ENCODE data around the gene NUPR2. TPM values are rescaled to one million over a fixed set of nuclear protein-coding genes. Genes with fewer than 3 reads are reported as not detected.
"Not testable (repeated sequence)": the region's sequence is repeated elsewhere in the genome, so short reads cannot be mapped to it uniquely, and the experiment has no call there.

Gene NUPR2
- total and polyA plus RNA-seq, 5 experiments from 2014 or later: 1.1 to 2.0 TPM; not detected in 3

DNA sequence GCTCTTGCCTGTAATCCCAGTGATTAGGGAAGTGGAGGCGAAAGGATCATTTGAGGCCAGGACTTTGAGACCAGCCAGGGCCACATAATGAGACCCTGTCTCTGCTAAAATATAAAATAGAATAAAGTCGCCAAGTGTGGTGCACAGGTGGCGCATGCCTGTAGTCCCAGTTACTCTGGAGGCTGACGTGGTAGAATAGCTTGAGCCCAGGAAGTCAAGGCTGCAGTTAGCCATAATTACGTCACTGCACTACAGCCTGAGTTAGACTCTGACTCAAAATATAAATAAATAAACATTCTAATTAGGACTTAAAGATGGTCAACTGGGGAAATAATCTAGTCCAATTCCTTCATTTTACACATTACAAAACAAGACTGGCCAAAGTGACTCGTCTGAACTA lies 10.7 kb downstream of the NUPR2 start:
- Mint-ChIP-seq H3K36me3 (peaks cover 0 to 48% (median 13%) of the 10 kb centered on the region in 3 donors), H3K27me3 (peaks cover 0 to 3% (median 0%) of the 10 kb centered on the region in 5 donors), H3K4me1 (peaks cover 14 to 44% (median 40%) of the 10 kb centered on the region in 4 donors), H3K27ac (peak overlapping the region; percentile 97 to 100 (median 99)), H3K4me3 (peak overlapping the region; percentile 92 to 98 (median 96)), H3K9me3 (peaks cover 0 to 7% (median 0%) of the 10 kb centered on the region in 9 donors)
- POLR2A ChIA-PET: interaction anchor here (1.4 to 1.9 kb wide), 5 partner anchors 40 to 740 kb away, joined by 4 to 21 read pairs (median 9); partner anchors contain the start of genes CCT6A, PSPH and SUMF2
- ATAC-seq (no peak), DNase-seq (peak in 6 of 10 donors; percentile 19 to 55 (median 31))

DNA sequence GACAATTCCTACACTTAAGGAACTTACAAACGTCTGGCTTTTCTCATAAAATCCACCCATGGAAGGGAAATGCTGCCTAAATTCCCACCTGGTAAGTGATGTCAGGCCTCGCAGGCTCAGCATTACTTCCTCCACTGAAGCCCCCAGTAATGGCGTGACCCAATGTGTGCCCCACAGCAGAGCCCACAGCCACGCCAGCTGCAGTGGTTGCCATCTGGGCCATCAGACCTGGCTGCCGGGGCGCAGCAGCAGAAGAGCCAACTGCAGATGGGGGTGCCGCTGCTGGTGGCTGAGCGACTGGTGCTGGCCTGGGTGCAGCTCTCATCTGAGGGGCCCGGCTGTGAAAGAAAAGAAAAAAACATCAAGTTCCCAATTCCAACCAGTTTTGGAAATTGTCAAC lies 12.1 kb downstream of the NUPR2 start:
- H3K9me3 Mint-ChIP-seq, ATAC-seq, H3K27ac Mint-ChIP-seq, DNase-seq, H3K27me3 Mint-ChIP-seq: not testable (repeated sequence)
- H3K4me3 Mint-ChIP-seq: peak overlapping the region in 2 of 10 donors; percentile 18 to 97
- peaks cover 0 to 61% (median 13%) of the 10 kb centered on the region in 3 donors for H3K36me3 Mint-ChIP-seq
- H3K4me1 Mint-ChIP-seq: peaks cover 15 to 44% (median 40%) of the 10 kb centered on the region in 4 donors
- POLR2A ChIA-PET: interaction anchor here (0.7 to 0.9 kb wide), 2 partner anchors 30 to 36 kb away, joined by 3 to 5 read pairs; no protein-coding TSS in a partner anchor

DNA sequence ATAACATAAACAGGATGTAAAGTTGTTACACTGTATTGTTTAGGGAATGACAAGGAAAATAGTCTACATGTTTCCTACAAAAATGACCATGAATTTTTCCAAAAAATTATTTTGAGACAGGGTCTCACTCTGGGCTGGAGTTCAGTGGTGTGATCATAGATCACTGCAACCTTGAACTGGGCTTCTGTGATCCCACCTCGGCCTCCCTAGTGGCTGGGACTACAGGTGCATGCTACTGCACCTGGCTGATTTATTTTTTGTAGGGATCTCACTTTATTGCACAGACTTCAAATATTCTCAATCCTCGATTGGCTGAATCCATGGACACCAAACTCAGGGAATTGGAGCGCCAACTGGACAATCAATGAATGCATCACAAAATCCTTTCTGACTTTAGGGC lies 16.6 kb downstream of the NUPR2 start:
- ATAC-seq (peak in 1 of 2 donors; percentile 32), DNase-seq (no peak)
- no peaks in the 10 kb centered on the region for H3K27me3 Mint-ChIP-seq
- H3K4me3 Mint-ChIP-seq: no peak overlapping the region
- peak overlapping the region in 3 of 10 donors; percentile 4 to 69 (median 19) for H3K27ac Mint-ChIP-seq
- H3K9me3 Mint-ChIP-seq: no peaks in the 10 kb centered on the region
- H3K36me3 Mint-ChIP-seq: peaks cover 0 to 54% (median 13%) of the 10 kb centered on the region in 3 donors
- POLR2A ChIA-PET: no interaction called here
- H3K4me1 Mint-ChIP-seq: peaks cover 5 to 16% (median 10%) of the 10 kb centered on the region in 4 donors

DNA sequence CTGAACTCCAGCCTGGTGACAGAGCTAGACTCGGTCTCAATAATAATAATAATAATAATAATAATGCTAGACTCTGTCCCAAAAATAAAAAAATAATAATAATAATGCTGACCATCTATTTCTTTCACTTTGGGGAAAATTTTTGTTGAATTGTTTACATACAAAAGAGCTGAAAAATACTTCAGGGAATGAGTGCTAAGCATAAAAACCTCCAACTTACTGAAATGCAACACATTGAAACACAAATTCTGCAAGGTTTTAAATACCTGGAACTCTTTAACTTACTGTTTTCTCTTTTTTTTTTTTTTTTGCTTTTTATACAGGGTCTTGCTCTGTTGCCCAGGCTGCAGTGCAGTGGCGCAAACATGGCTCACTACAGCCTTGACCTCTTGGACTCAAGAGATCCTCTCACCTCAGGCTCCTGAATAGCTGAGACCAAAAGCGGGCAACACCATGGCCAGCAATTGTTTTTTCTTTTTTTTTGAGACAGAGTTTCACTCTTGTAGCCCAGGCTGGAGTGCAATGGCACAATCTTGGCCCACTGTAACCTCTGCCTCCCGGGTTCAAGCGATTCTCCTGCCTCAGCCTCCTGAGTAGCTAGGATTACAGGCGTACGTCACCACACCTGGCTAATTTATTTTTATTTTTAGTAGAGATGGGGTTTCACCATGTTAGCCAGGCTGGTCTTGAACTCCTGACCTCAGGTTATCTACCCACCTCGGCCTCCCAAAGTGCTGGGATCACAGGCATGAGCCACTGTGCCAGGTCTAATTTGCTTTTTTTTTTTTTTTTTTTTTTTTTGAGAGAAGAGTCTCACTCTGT lies 17.8 kb downstream of the NUPR2 start:
- H3K27me3 Mint-ChIP-seq, H3K4me3 Mint-ChIP-seq, H3K9me3 Mint-ChIP-seq, H3K4me1 Mint-ChIP-seq, H3K27ac Mint-ChIP-seq, POLR2A ChIA-PET, DNase-seq, ATAC-seq: not testable (repeated sequence)
- peaks cover 0 to 42% (median 10%) of the 10 kb centered on the region in 3 donors for H3K36me3 Mint-ChIP-seq

DNA sequence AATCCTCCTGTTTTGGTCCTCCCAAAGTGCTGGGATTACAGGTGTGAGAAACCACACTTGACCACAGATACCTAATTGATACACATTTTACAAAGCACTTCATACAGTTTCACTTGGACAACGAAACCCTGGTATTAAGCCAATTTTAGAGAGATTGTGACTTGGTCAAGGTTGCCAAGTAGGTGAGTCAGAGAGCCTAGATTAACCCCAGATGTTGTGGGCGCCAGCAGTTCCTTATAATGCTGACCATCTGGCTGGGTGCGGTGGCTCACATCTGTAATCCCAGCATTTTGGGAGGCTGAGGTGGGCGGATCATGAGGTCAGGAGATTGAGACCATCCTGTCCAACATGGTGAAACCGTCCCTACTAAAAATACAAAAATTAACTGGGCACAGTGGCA lies 18.5 kb downstream of the NUPR2 start:
- ATAC-seq (no peak), DNase-seq (no peak)
- H3K27me3 Mint-ChIP-seq: no peaks in the 10 kb centered on the region
- no peak overlapping the region for H3K27ac Mint-ChIP-seq
- peaks cover 0 to 38% (median 8%) of the 10 kb centered on the region in 3 donors for H3K36me3 Mint-ChIP-seq
- no peaks in the 10 kb centered on the region for H3K9me3 Mint-ChIP-seq
- no peak overlapping the region for H3K4me3 Mint-ChIP-seq
- POLR2A ChIA-PET: no interaction called here
- H3K4me1 Mint-ChIP-seq: peaks cover 2 to 5% (median 3%) of the 10 kb centered on the region in 4 donors

DNA sequence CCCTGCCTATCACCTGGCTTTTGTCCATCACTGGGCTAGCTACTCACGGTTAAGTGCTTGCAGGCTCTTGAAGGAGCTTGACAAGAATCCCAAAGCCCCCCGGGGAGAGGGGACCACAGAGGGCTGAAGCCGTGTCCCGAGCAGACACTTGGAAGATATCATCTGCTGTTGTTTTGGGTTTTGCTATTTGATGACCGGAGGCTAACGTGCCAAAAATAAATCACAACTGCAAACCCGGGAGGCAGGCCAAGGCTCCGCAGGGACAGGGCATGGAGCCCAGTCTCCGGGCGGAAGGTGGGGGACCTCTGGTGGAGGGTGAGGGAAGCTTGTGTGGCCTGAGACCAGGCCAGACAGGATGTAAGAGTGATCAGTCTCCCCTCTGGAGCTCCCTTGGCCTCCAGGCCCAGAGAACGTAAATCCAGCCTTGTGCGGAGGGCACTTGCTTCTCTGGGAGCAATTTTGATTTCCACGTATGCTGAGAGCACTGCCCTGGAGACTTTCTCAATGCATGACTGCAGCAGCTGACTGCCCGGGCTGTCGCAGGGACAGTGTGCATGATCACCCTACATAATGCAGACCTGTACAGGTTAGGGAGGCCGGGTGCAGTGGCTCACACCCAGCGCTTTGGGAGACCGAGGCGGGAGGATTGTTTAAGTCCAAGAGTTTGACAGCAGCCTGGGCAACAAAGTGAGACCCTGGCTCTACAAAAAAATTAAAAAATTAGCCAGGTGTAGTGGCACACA lies 23.3 kb downstream of the NUPR2 start, which contains the start of gene PHKG1:
Gene PHKG1, minus strand, starts transcription at position 164 of the 743 bp plus-strand sequence. CDS start 4,011 bp downstream, outside the sequence.
- Mint-ChIP-seq H3K36me3 (peaks cover 0 to 13% (median 4%) of the 10 kb centered on the region in 3 donors), H3K4me3 (no peak within 1 kb of the TSS), H3K27me3 (no peaks in the 10 kb centered on the region), H3K9me3 (no peaks in the 10 kb centered on the region), H3K27ac (peak within 1 kb of the TSS in 5 of 10 donors; percentile 9 to 72 (median 24)), H3K4me1 (no peaks in the 10 kb centered on the region)
- no peak for DNase-seq
- POLR2A ChIA-PET: no interaction called here
- ATAC-seq: peak in 1 of 2 donors; percentile 31

DNA sequence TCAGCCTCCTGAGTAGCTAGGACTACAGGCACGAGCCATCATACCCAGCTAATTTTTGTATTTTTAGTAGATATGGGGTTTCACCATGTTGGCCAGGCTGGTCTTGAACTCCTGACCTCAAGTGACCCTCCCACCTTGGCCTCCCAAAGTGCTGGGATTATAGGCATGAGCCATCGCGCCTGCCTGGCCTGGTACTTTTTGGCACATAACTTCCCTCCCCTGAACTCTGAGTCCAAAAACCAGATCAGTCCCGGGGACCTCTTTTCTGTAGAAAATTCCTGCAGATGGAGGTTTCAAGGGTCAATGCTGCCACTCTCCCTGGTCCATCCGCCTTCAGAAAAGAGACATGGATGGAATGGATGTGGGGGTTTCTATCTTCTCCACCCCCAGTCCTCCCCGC lies 23.8 kb downstream of the NUPR2 start:
- H3K4me3 Mint-ChIP-seq, H3K27me3 Mint-ChIP-seq, DNase-seq, H3K4me1 Mint-ChIP-seq, ATAC-seq, POLR2A ChIA-PET, H3K9me3 Mint-ChIP-seq: not testable (repeated sequence)
- peak overlapping the region in 2 of 10 donors; percentile 22 to 27 for H3K27ac Mint-ChIP-seq
- H3K36me3 Mint-ChIP-seq: peaks cover 0 to 13% (median 4%) of the 10 kb centered on the region in 3 donors

DNA sequence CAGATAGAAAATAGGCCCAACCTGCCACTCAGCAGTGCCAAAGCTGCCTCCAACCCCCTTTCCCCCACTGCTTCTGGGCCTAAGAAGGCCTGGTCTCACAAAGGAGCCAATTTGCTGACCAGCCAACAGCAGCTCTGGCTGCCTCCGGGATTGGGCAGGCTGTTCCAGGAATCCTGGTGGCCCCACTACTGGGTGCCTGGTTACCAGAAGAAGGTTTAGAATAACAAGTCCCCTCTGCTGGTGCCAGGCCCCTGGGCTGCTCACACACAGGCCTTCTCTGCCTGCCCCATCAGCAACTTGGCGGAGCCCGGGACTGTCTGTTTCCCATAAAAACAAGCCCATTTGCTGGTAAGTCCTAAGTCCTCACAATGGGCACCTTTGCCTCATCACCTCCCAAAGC lies 24.6 kb downstream of the NUPR2 start:
- no peak for DNase-seq
- H3K27ac Mint-ChIP-seq: peak overlapping the region in 2 of 10 donors; percentile 8 to 22
- H3K4me3 Mint-ChIP-seq: no peak overlapping the region
- no peaks in the 10 kb centered on the region for H3K4me1 Mint-ChIP-seq
- peaks cover 0 to 14% (median 4%) of the 10 kb centered on the region in 3 donors for H3K36me3 Mint-ChIP-seq
- no peaks in the 10 kb centered on the region for H3K27me3 Mint-ChIP-seq
- POLR2A ChIA-PET: no interaction called here
- ATAC-seq: peak in 1 of 2 donors; percentile 12
- H3K9me3 Mint-ChIP-seq: no peaks in the 10 kb centered on the region

DNA sequence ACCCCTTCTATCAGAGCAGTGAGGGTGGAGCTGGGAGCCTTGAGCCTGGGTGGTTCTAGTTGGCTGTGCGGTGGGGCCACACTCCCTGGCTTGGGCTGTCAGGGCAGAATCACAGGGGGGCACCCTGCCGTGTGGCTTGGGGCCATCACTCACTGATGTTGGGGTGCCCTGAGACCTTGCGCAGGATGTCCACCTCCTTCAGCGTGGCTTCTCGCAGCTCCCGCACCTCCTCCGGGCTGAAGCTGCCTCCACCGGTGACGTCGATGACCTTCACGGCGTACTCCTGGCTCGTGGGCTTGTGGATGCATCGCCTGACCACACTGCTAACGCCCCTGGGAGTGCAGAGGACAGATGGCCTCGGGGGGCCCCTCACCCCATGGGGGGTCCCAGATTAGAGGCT lies 28.8 kb downstream of the NUPR2 start:
- H3K9me3 Mint-ChIP-seq: no peaks in the 10 kb centered on the region
- H3K4me1 Mint-ChIP-seq: peaks cover 0 to 3% (median under 1%) of the 10 kb centered on the region in 4 donors
- no peaks in the 10 kb centered on the region for H3K27me3 Mint-ChIP-seq
- no peak overlapping the region for H3K4me3 Mint-ChIP-seq
- POLR2A ChIA-PET: interaction anchor here (0.6 kb wide), 1 partner anchor 707 kb away, joined by 4 read pairs; no protein-coding TSS in a partner anchor
- no peak for ATAC-seq
- peak overlapping the region in 1 of 10 donors; percentile 15 for H3K27ac Mint-ChIP-seq
- peaks cover 0 to 27% (median 0%) of the 10 kb centered on the region in 3 donors for H3K36me3 Mint-ChIP-seq
- DNase-seq: no peak

DNA sequence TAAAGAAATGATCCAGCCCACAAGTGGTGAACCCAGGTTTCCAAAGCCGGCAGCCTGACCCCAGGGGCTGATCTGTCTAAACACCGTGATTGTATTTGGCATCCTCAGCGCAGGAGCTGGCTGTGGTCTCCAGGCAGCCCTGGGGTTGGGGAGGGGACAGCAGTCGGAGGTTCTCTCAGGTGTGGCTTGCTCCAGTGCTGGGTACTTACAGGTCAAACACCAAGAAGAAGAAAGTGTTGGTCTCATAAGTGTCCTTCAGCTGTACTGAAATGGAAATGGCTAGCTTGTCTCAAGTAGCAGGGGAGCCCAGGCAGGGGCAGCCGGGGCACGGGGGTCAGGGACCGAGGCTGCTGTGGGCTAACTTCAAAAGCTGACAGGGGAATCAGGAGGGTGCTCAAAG lies 29.5 kb downstream of the NUPR2 start:
- POLR2A ChIA-PET: interaction anchor here (0.6 kb wide), 1 partner anchor 706 kb away, joined by 4 read pairs; no protein-coding TSS in a partner anchor
- DNase-seq (no peak), ATAC-seq (no peak)
- Mint-ChIP-seq H3K27me3 (no peaks in the 10 kb centered on the region), H3K27ac (peak overlapping the region in 1 of 10 donors; percentile 67), H3K9me3 (no peaks in the 10 kb centered on the region), H3K36me3 (peaks cover 0 to 27% (median 0%) of the 10 kb centered on the region in 3 donors), H3K4me1 (peaks cover 0 to 3% (median under 1%) of the 10 kb centered on the region in 4 donors), H3K4me3 (no peak overlapping the region)

DNA sequence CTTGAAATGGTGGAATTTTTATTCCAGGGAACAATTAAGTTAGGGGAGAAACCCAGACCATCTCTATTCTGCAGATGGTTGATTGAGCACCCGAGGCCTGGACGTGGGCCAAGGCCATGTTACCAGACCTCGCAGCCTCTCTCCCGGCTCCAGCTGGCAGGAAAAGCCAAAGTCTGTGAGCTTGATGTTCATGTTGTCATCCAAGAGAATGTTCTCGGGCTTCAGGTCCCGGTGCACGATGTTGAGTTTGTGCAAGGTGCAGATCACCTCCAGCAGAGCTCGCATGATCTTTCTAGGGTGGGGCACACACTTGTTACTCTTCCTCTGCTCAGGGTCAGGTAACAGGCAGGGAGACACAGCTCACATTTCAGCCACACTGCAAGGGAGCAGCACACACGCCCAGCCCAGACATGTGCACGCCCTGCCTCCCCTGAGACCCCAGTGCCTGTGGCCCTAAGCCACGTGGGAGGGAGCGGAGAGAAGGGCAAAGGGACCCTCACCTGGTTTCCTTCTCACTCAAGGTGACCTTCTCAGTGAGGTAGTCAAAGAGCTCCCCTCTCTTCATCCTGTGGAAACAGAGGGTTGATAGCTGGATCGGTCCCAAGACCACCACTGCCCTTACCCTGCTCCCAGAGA lies 32.9 kb downstream of the NUPR2 start:
- POLR2A ChIA-PET: interaction anchor here (0.7 kb wide), 1 partner anchor 25 kb away, joined by 5 read pairs; no protein-coding TSS in a partner anchor
- Mint-ChIP-seq H3K27ac (peak overlapping the region in 2 of 10 donors; percentile 43 to 84), H3K9me3 (no peaks in the 10 kb centered on the region)

More for the DNA sequence above, 32.9 kb downstream of the NUPR2 start:
- Mint-ChIP-seq H3K36me3 (peaks cover 0 to 36% (median 0%) of the 10 kb centered on the region in 3 donors), H3K4me1 (peaks cover 0 to 3% (median under 1%) of the 10 kb centered on the region in 4 donors), H3K4me3 (no peak overlapping the region), H3K27me3 (no peaks in the 10 kb centered on the region)
- ATAC-seq: no peak
- DNase-seq: no peak

Measured in naive thymus-derived CD8-positive, alpha-beta T cell (primary cell).